ENCODE data around the gene B3GALT6.

The B3GALT6 gene

GRCh38 chr1:1280782-1281481 lies 48.9 kb downstream of the B3GALT6 start:
- Mint-ChIP-seq H3K27ac (ENCODE audit: low read depth) (no peak overlapping the region), H3K4me3 (no peak overlapping the region), H3K27me3 (no peaks in the 10 kb centered on the region)

GRCh38 chr1:1281533-1282321 lies 49.7 kb downstream of the B3GALT6 start:
- Mint-ChIP-seq H3K4me1 (no peaks in the 10 kb centered on the region), H3K9me3 (no peaks in the 10 kb centered on the region), H3K36me3 (ENCODE audit: insufficient read depth) (no peaks in the 10 kb centered on the region), H3K27me3 (no peaks in the 10 kb centered on the region), H3K4me3 (no peak overlapping the region), H3K27ac (ENCODE audit: low read depth) (no peak overlapping the region)
- no peak for DNase-seq (ENCODE audit: low spot score in 2 of 2)
- no peak for ATAC-seq (replicated peaks; ENCODE audit: extremely low read depth, poor library complexity, severe bottlenecking)

More at GRCh38 chr1:1280782-1281481, 48.9 kb downstream of the B3GALT6 start:
- ATAC-seq (replicated peaks; ENCODE audit: extremely low read depth, poor library complexity, severe bottlenecking) (no peak), DNase-seq (ENCODE audit: low spot score in 2 of 2) (no peak)
- no peaks in the 10 kb centered on the region for H3K4me1 Mint-ChIP-seq
- no peaks in the 10 kb centered on the region for H3K9me3 Mint-ChIP-seq
- H3K36me3 Mint-ChIP-seq (ENCODE audit: insufficient read depth), result no peaks in the 10 kb centered on the region

- ATAC-seq (replicated peaks; ENCODE audit: extremely low read depth, poor library complexity, severe bottlenecking) (no peak), DNase-seq (ENCODE audit: low spot score in 2 of 2) (no peak)
- H3K27ac Mint-ChIP-seq (ENCODE audit: low read depth), result no peak overlapping the region
- no peak overlapping the region for H3K4me3 Mint-ChIP-seq
- H3K27me3 Mint-ChIP-seq, result no peaks in the 10 kb centered on the region
- no peaks in the 10 kb centered on the region for H3K36me3 Mint-ChIP-seq (ENCODE audit: insufficient read depth)
- no peaks in the 10 kb centered on the region for H3K9me3 Mint-ChIP-seq
- no peaks in the 10 kb centered on the region for H3K4me1 Mint-ChIP-seq
Observed at GRCh38 chr1:1282998-1283397, 51.0 kb downstream of the B3GALT6 start.

- Mint-ChIP-seq H3K9me3 (no peaks in the 10 kb centered on the region), H3K4me3 (no peak overlapping the region), H3K27ac (ENCODE audit: low read depth) (no peak overlapping the region), H3K27me3 (no peaks in the 10 kb centered on the region), H3K36me3 (ENCODE audit: insufficient read depth) (no peaks in the 10 kb centered on the region), H3K4me1 (no peaks in the 10 kb centered on the region)
- DNase-seq (ENCODE audit: low spot score in 2 of 2) (no peak), ATAC-seq (replicated peaks; ENCODE audit: extremely low read depth, poor library complexity, severe bottlenecking) (no peak)
Observed at GRCh38 chr1:1283821-1284220, 51.8 kb downstream of the B3GALT6 start.

Measured in central memory CD8-positive, alpha-beta T cell (primary cell).